Measurements from ENCODE around the gene IRF7.
"Not testable (repeated sequence)": the region's sequence is repeated elsewhere in the genome, so short reads cannot be mapped to it uniquely, and the experiment has no call there.

IRF7 gene

DNA sequence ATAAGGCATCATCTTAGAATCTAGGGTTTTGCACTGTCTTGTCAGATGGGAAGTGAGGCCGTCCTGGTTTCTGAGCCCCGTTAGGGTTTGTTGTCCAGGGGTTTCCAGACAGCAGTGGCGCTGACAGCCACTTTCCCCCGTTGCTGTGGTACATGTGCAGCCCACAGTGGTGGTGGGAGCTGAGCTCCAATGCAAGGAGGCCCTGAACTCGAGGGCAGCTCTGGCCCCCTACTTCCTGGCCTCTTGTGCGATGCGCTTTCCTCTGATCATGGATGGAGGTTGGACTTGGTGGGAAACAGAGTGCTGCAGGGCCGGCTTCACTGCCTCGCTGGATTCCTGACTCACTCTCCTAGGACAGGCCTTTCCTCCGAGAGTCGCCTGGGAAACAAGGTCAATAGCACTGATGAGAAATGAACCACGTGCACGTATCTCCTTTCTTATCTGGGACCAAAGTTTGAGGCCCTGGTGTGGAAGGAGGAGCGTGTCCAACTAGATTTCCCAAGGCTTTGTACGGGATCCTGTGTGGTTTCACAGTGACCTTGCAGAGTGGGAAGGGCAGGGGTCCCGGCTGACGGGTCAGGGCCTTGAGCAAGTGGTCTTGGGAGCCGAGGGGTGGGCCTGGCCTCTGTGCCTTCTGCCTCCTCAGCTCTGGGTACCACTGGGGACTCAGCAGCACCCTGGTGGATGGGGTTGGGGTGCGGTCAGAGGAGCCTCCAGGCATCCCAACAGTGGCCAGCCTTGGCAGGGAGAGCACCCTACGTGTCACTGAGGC lies 35.7 kb downstream of the IRF7 start:
- DNase-seq: no peak

DNA sequence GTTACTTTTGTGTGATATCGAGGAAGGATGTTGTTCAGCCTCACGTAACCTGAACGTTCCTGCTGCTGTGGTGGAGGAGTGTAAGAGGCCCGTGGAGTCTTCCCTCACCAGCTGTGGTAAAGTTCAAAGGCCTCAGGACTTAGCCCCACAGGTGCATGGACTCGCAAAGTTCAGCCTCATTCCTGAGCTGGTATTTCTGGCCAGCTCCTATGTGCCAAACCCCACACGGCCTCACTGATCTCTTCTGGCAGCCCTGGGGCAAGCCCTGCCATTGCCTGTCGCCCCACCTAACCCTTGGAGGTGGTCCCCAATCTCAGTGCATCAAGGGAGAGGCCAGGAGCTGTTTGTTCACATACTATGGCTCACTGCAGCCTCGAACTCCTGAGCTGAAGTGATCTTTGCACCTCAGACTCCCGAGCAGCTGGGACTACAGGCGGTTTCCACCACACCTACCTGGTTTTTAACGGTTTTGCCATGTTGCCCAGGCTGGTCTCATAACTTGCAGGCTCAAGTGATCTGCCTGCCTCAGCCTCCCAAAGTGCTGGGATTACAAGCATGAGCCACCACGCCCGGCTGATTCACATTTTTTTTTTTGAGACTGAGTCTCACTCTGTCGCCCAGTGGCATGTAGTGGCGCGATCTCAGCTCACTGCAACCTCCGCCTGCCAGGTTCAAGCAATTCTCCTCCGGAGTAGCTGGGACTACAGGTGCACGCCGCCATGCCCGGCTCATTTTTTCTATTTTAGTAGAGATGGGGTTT lies 37.3 kb downstream of the IRF7 start:
- DNase-seq: no peak

DNA sequence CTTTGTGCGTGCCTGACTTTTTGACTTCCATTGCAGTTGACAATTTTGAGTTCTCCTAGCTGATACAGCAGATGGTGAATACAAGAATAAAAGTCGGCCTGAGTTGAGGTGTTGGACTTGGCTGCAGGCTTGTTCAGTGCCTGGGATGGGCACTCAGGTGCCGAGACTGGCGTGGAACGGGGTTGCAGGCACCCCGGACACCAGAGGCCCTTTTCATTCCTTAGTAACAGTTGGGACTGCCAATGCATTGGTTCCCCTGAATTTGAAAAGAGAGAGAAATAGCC lies 38.2 kb downstream of the IRF7 start:
- DNase-seq: no peak

GRCh38 chr11:576811-577610 lies 38.7 kb downstream of the IRF7 start:
- no peak for DNase-seq

GRCh38 chr11:575996-576768 lies 39.6 kb downstream of the IRF7 start, which contains the start of gene PHRF1:
TSS of gene PHRF1 (plus strand) at chr11:576470. CDS start at chr11:581513, 5,043 bp downstream.
- peak; percentile 95 to 99 (median 97) for DNase-seq

DNA sequence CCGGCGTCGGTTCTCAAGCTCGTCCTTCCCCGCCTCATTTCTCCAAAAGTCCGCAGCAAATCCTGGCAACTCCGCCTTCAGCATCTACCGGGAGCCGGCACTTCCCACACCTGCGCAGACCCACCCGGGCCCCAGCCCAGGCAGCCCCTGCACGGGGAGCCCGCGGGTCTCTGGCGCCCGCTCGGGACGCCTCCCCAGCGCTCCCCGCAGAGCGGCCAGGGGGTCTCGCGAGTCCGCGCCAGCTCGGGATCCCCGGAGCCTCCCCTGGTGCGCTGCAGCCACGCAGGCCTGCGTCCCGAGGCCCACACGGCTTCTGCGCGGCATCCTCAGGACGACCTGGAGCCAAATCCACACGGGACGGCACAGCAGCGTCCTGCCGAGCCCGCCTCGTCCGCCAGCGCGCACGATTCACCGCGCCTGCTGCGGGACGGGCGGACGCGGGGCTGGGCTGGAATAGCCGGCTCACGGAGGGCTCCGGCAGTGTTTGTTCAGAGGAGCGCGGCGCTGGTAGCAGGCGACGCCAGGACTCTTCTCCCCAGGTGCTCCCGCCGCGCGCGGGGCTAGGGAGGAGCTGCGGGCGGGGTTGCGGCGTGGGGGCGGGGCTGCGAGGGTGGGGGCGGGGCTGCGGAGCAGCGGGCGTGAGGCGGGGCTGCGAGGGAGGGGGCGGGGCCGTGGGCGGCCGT lies 40.3 kb downstream of the IRF7 start:
- DNase-seq: peak in 1 of 3 donors; percentile 24

- peak in 1 of 3 donors; percentile 37 for DNase-seq
These were observed 41.0 kb downstream of the IRF7 start for GRCh38 chr11:574632-575312.

DNA sequence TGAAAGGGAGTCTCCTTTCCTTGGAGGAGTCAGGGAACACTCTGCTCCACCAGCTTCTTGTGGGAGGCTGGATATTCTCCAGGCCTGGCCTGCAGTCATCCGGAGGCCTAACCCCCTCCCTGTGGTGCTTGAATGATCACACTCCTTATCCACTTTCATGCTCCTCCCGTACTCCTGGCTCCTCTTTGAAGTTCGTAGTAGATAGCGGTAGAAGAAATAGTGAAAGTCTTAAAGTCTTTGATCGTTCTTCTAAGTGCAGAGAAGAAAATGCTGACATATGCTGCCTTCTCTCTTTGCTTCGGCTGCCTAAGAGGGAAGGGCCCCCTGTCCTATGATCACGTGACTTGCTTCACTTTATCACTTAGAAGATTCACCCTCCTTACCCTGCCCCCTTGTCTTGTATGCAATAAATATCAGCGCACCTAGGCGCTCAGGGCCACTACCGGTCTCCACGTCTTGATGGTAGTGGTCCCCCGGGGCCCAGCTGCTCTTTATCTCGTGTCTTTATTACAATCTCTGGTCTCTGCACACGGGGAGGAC lies 41.6 kb downstream of the IRF7 start:
- DNase-seq: not testable (repeated sequence)

GRCh38 chr11:573146-573759 lies 42.5 kb downstream of the IRF7 start:
- DNase-seq: no peak

- DNase-seq: no peak
These were observed 44.0 kb downstream of the IRF7 start for GRCh38 chr11:571802-572185.

- no peak for DNase-seq
These were observed 46.4 kb downstream of the IRF7 start for GRCh38 chr11:569158-569885.

- peak; percentile 94 to 98 (median 97) for DNase-seq
These were observed 47.2 kb downstream of the IRF7 start for GRCh38 chr11:568306-569157.

DNA sequence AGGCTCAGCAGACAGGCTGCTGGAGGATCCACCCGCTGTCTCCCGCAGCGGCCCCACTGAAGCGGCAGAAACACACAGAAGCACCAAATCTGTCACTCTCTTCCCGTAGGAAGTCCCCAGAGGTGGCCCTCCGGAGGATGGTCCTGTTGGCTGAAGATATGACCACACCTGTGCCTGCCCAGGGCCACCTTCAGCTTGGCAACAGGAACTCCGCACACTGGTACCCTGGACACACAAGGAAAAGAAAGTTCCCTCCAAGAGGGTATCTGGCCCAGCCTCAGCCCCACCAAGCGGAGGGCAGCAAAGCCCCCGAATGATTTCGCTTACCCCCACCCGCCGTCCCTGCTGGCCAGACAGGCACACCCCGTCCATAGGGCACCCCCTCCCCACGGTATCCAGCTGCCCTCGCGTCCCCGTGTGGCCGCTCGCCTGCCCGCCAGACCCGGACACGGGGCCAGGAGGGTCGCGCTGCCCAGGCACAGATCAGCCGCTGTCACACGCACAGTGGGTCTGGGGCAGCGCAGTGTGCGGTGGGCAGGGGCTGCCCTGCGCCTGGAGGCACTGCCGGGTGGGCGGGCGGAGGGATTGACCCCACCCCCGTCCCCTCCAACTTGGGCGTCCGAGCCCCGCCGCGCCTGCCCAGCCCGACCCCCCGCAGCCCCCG lies 48.0 kb downstream of the IRF7 start:
- no peak for DNase-seq

- no peak for DNase-seq
These were observed 48.6 kb downstream of the IRF7 start for GRCh38 chr11:567011-567628.

GRCh38 chr11:565921-566509 lies 49.7 kb downstream of the IRF7 start:
- DNase-seq: no peak

DNA sequence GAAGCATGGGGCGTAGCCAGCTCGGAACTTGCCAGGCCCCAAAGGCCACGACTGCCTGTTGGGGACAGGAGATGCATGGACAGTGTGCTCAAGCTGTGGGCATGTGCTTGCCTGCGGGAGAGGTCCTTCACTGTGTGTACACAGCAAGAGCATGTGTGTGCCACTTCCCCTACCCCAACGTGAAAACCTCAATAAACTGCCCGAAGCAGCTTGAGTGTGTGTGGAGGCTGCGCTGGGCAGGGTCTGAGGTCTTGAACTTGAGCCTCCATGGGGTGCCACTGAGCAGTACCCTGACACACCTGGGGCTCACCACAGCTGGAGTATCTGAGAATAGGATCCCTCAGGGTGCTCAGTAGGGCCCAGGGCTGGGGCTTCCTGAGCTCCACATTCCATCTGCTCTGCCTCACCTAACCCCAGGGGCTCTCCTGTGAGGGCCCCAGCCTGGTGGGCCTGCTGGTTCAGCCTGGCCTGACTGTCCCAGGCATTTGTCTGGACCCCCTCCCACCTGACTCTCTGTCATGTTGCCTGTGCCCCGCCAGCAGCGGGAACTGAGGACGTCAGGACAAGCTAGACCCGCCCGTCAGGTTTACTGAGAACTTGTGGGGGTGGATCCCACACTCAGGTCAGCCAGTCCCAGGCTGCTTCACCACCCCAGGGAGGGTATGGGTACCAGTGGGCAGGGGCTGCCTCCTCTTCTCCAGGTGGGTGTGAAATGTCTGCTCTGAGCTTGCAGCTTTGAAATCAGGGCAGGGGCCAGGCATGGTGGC lies 51.8 kb downstream of the IRF7 start:
- DNase-seq: no peak

Measured in suppressor macrophage treated with lipopolysaccharide for 1 hour (primary cell).